Right ventricle myocardium superior (tissue), 1 donor: ENCODE data around the gene EMC10. TPM values are rescaled to one million over a fixed set of nuclear protein-coding genes. Genes with fewer than 3 reads are reported as not detected.
A peak's percentile ranks its signal among the peaks of the same experiment; 100 is the strongest.
"Not testable (repeated sequence)": the region's sequence is repeated elsewhere in the genome, so short reads cannot be mapped to it uniquely, and the experiment has no call there.

Source experiments
- ATAC-seq: fragments of 200-7000 bp; cut with Tn5 transposase; one replicate; pipeline ENCODE4 v1.9.1; 2020; ENCODE audit warnings: mild to moderate bottlenecking; ENCODE audit not compliant: poor library complexity
- DNase-seq: peaks from one replicate; pipeline ENCODE4 v3.0.0-alpha.2; 2020
- intact Hi-C: fragments of 100-400 bp; cut with DNase I; formaldehyde crosslinking; loops from one replicate; pipeline ENCODE4 v1.11.2; 2022
- total RNA-seq: library from RNA; stranded (reverse); fragmentation: NEBNext Ultra II Directional; extraction: Animal tissue kit (Norgen Biotek cat#: 25700); gene quantifications from one replicate; pipeline ENCODE4 v1.2.1, GENCODE V29; 2021
- donor health status: DM: no; HTN: yes; CAD: no; lungs with severe emphysema.

EMC10 gene
- total RNA-seq, 1 donor from 2014 or later = 68.7 TPM

GRCh38 chr19:50473336-50473735 lies 3.0 kb upstream of the EMC10 start:
- not testable (repeated sequence) for ATAC-seq, DNase-seq

GRCh38 chr19:50475101-50475568 lies 1.2 kb upstream of the EMC10 start:
- DNase-seq (no peak), ATAC-seq (no peak)
- intact Hi-C loops = no loop called here

More at GRCh38 chr19:50473336-50473735, 3.0 kb upstream of the EMC10 start:
- intact Hi-C loops = not testable (repeated sequence)

GRCh38 chr19:50475736-50476223 lies 527 bp upstream of the EMC10 start:
- no peak for ATAC-seq
- DNase-seq = no peak
- intact Hi-C loops = no loop called here

GRCh38 chr19:50476907-50477238 lies 566 bp downstream of the EMC10 start:
- ATAC-seq (no peak), DNase-seq (no peak)
- intact Hi-C loops = no loop called here

GRCh38 chr19:50477751-50478515 lies 1.6 kb downstream of the EMC10 start:
- no peak for DNase-seq
- intact Hi-C loops = no loop called here
- ATAC-seq = no peak

GRCh38 chr19:50478901-50479715 lies 2.8 kb downstream of the EMC10 start:
- ATAC-seq (no peak), DNase-seq (no peak)
- intact Hi-C loops = no loop called here

GRCh38 chr19:50479761-50480251 lies 3.5 kb downstream of the EMC10 start:
- intact Hi-C loops = no loop called here
- ATAC-seq (no peak), DNase-seq (no peak)

- DNase-seq = no peak
- intact Hi-C loops = no loop called here
- ATAC-seq = no peak
Measured at GRCh38 chr19:50480281-50481111, 4.2 kb downstream of the EMC10 start.

- ATAC-seq (no peak), DNase-seq (no peak)
- intact Hi-C loops = no loop called here
Measured at GRCh38 chr19:50481351-50482149, 5.2 kb downstream of the EMC10 start.

- DNase-seq = no peak
- ATAC-seq = no peak
- intact Hi-C loops = no loop called here
Measured at GRCh38 chr19:50482271-50482855, 6.1 kb downstream of the EMC10 start.

- ATAC-seq (no peak), DNase-seq (no peak)
- intact Hi-C loops = no loop called here
Measured at GRCh38 chr19:50482916-50483315, 6.6 kb downstream of the EMC10 start.

GRCh38 chr19:50485284-50485955 lies 9.1 kb downstream of the EMC10 start:
- intact Hi-C loops = no loop called here
- no peak for ATAC-seq

GRCh38 chr19:50486823-50487515 lies 10.7 kb downstream of the EMC10 start:
- DNase-seq (peak; percentile 56), ATAC-seq (no peak)
- intact Hi-C loops = no loop called here

More at GRCh38 chr19:50485284-50485955, 9.1 kb downstream of the EMC10 start:
- DNase-seq = peak; percentile 10

- intact Hi-C loops = no loop called here
- DNase-seq = peak; percentile 39
- peak; percentile 4 for ATAC-seq
Measured at GRCh38 chr19:50488389-50489194, 12.3 kb downstream of the EMC10 start.

GRCh38 chr19:50489461-50490011 lies 13.2 kb downstream of the EMC10 start:
- ATAC-seq (no peak), DNase-seq (peak; percentile 44)
- intact Hi-C loops = no loop called here
